Endothelial cell of umbilical vein (primary cell): ENCODE measurements around the gene PITPNB. TPM values are rescaled to one million over a fixed set of nuclear protein-coding genes. Genes with fewer than 3 reads are reported as not detected.
A peak's percentile ranks its signal among the peaks of the same experiment; 100 is the strongest.

Experiments
- BruUV-seq: library from RNA; stranded (reverse); fragments of 400-500 nt; replicated peaks from 2 replicates; lab custom pipeline; 2021; lab: Mats Ljungman, UMichigan
- CTCF ChIA-PET: fragments of 300-600, 350-600 bp; sonication (Branson Sonifier 250); formaldehyde crosslinking; loops from one replicate; lab custom pipeline; 2021; ENCODE audit warnings: antibody characterized with exemption, inconsistent platforms; lab: Charles Lee
- POLR2A ChIA-PET: fragments of 300-600, 350-600 bp; sonication (Branson Sonifier 250); formaldehyde crosslinking; loops from one replicate; lab custom pipeline; 2021; ENCODE audit warnings: antibody characterized with exemption, inconsistent platforms; lab: Charles Lee
- DNase-seq: peaks from one replicate; pipeline ENCODE4 v3.0.0-alpha.2; 2011; ENCODE audit warnings: low read depth, low spot score
- FAIRE-seq: peaks from 2 replicates; lab custom pipeline; 2011; peaks lifted over from hg19 to GRCh38; lab: Jason Lieb, UNC
- H2AFZ ChIP-seq: 2 replicates; pipeline ENCODE4 v1.6.0; 2012; ENCODE audit warnings: low read depth, low read length, control low read depth, inconsistent platforms
- H3K27ac ChIP-seq: 2 replicates; pipeline ENCODE4 v1.5.1; 2011; ENCODE audit warnings: low read depth, mild to moderate bottlenecking, control low read depth, low read length, moderate library complexity; ENCODE audit not compliant: insufficient read depth
- H3K27me3 ChIP-seq, 2 experiments: 2 replicates each; pipeline versions ENCODE4 v1.6.0 to v1.6.1; 2011; ENCODE audit warnings: low read length in 2 of 2, mixed read lengths in 1 of 2; ENCODE audit not compliant: control insufficient read depth in 2 of 2, insufficient read depth in 2 of 2
- H3K36me3 ChIP-seq, 2 experiments: 2 replicates in 1 of 2; 3 replicates in 1 of 2; pipeline ENCODE4 v1.5.1; 2011; ENCODE audit warnings: low read length in 2 of 2, mild to moderate bottlenecking in 1 of 2, moderate library complexity in 1 of 2; ENCODE audit not compliant: control insufficient read depth in 2 of 2, insufficient read depth in 2 of 2; ENCODE audit errors: extremely low read depth in 1 of 2
- H3K4me1 ChIP-seq: 3 replicates; pipeline ENCODE4 v1.5.1; 2011; ENCODE audit warnings: mild to moderate bottlenecking, low read length; ENCODE audit not compliant: control insufficient read depth, insufficient read depth; ENCODE audit errors: extremely low read depth
- H3K4me2 ChIP-seq: 2 replicates; pipeline ENCODE4 v1.6.1; 2011; ENCODE audit warnings: low read length, control low read depth, mixed read lengths; ENCODE audit not compliant: insufficient read depth
- H3K4me3 ChIP-seq, 3 experiments: fragments of 200-600 bp in 1 of 3; sonication (generic), shearing (Covaris generic) in 1 of 3; replicated peaks in 1 of 3; 2 replicates each; pipeline ENCODE4 v1.5.1; 2011 to 2016; ENCODE audit warnings: control low read depth in 3 of 3, low read length in 3 of 3, mild to moderate bottlenecking in 2 of 3, inconsistent platforms in 1 of 3, low read depth in 1 of 3, moderate library complexity in 1 of 3; ENCODE audit not compliant: insufficient read depth in 1 of 3
- H3K79me2 ChIP-seq: 2 replicates; pipeline ENCODE4 v1.6.0; 2012; ENCODE audit warnings: low read length, inconsistent platforms; ENCODE audit not compliant: control insufficient read depth, insufficient read depth
- H3K9ac ChIP-seq: replicated peaks from 2 replicates; pipeline ENCODE3; 2011; ENCODE audit warnings: low read length, control low read depth; ENCODE audit not compliant: insufficient read depth; ENCODE audit errors: extremely low read depth
- H3K9me1 ChIP-seq: replicated peaks from 3 replicates; pipeline ENCODE4 v1.6.0; 2011; ENCODE audit warnings: mild to moderate bottlenecking, low read length; ENCODE audit not compliant: control insufficient read depth, insufficient read depth; ENCODE audit errors: extremely low read depth
- H3K9me3 ChIP-seq: replicated peaks from 2 replicates; pipeline ENCODE4 v1.5.1; 2012; ENCODE audit warnings: low read length, inconsistent platforms; ENCODE audit not compliant: control insufficient read depth, insufficient read depth
- H4K20me1 ChIP-seq: replicated peaks from 2 replicates; pipeline ENCODE3; 2011; ENCODE audit warnings: mild to moderate bottlenecking, low read length; ENCODE audit not compliant: control insufficient read depth, insufficient read depth; ENCODE audit errors: extremely low read depth
- FOS ChIP-seq: IDR thresholded peaks from 2 replicates; pipeline ENCODE4 v1.6.1; 2011; ENCODE audit warnings: mild to moderate bottlenecking, low read length, moderate library complexity, borderline replicate concordance; ENCODE audit not compliant: insufficient read depth
- GATA2 ChIP-seq: IDR thresholded peaks from 2 replicates; pipeline ENCODE4 v1.7.0; 2011; ENCODE audit warnings: low read depth, mild to moderate bottlenecking, moderate library complexity, mixed read lengths, low read length; ENCODE audit not compliant: insufficient read length, insufficient read depth
- JUN ChIP-seq: IDR thresholded peaks from 2 replicates; pipeline ENCODE4 v1.6.1; 2011; ENCODE audit warnings: borderline replicate concordance, low read depth; ENCODE audit not compliant: insufficient read length, insufficient read depth
- MYC ChIP-seq: IDR thresholded peaks from one replicate; pipeline ENCODE4 v1.6.1; 2011; ENCODE audit warnings: mild to moderate bottlenecking, low read depth, low read length
- POLR2A ChIP-seq: IDR thresholded peaks from 2 replicates; pipeline ENCODE4 v1.6.1; 2012; ENCODE audit warnings: low read depth, mild to moderate bottlenecking, control low read depth, low read length
- POLR2AphosphoS5 ChIP-seq: IDR thresholded peaks from 2 replicates; pipeline ENCODE4 v1.6.1; 2012; ENCODE audit warnings: low read depth, mild to moderate bottlenecking, control low read depth, low read length, moderate library complexity; ENCODE audit not compliant: insufficient read depth
- dilution Hi-C: fragments of 300-500 bp; cut with MboI; formaldehyde crosslinking; loops from one replicate; pipeline ENCODE4 v1.15.0; 2019; ENCODE audit warnings: low sequenced_read_pairs; ENCODE audit not compliant: extremely low pct_ligation_motif_present
- intact Hi-C: fragments of 100-400 bp; cut with micrococcal nuclease; formaldehyde crosslinking; loops from one replicate; pipeline ENCODE4 v1.10.0; 2022
- polyA plus RNA-seq, 4 experiments: library from polyadenylated mRNA; depleted of rRNA in 3 of 4; stranded (reverse) in 3 of 4; unstranded in 1 of 4; fragments of >200 nt; gene quantifications; 2 replicates each; pipeline versions ENCODE4 v1.2.1 to v1.2.3, GENCODE V29; 2011 to 2012; ENCODE audit warnings: missing spikeins in 1 of 4
- total RNA-seq: library from RNA; stranded (reverse); gene quantifications from 2 replicates; pipeline ENCODE4 v1.2.3, GENCODE V29; 2021

The PITPNB gene
- total and polyA plus RNA-seq, 2 donors (not counting 3 experiments of a cell fraction or from before 2014, with no cell fraction given) = 29.7 to 108 TPM

GRCh38 chr22:27810609-27811151, 108.4 kb downstream of the PITPNB start:
- ChIA-PET CTCF (interaction anchor here (1.0 kb wide), 1 partner anchor 8 kb away, joined by 3 read pairs; no protein-coding TSS in a partner anchor), POLR2A (no interaction called here)

GRCh38 chr22:27809700-27810608, 109.1 kb downstream of the PITPNB start:
- FAIRE-seq (peak; percentile 57), DNase-seq (peak; percentile 58)
- dilution Hi-C loops = no loop called here
- no peak overlapping the region for H2AFZ ChIP-seq
- H3K27ac ChIP-seq = no peak overlapping the region
- no peaks in the 10 kb centered on the region for H3K79me2 ChIP-seq
- H3K36me3 ChIP-seq = no peaks in the 10 kb centered on the region
- intact Hi-C loops = loop anchor here (10.0 kb wide), 2 partner anchors 205 to 295 kb away; no protein-coding TSS in a partner anchor
- ChIA-PET POLR2A (interaction anchor here (0.8 kb wide), 1 partner anchor 389 kb away, joined by 3 read pairs; no protein-coding TSS in a partner anchor), CTCF (interaction anchor here (1.0 kb wide), 1 partner anchor 9 kb away, joined by 3 read pairs; no protein-coding TSS in a partner anchor)
- no TSS peak for BruUV-seq
- no peaks in the 10 kb centered on the region for H3K9me1 ChIP-seq
- no peaks in the 10 kb centered on the region for H3K9me3 ChIP-seq
- no peak overlapping the region for H3K9ac ChIP-seq
- no peak overlapping the region for H3K4me3 ChIP-seq
- no peaks in the 10 kb centered on the region for H4K20me1 ChIP-seq
- TF ChIP-seq FOS = no peak
- TF ChIP-seq JUN = no peak
- TF ChIP-seq MYC = no peak
- no peak for TF ChIP-seq POLR2AphosphoS5
- TF ChIP-seq POLR2A = no peak
- TF ChIP-seq GATA2 = peak; percentile 20
- H3K4me1 ChIP-seq = peaks cover 8% of the 10 kb centered on the region
- H3K4me2 ChIP-seq = no peak overlapping the region
- H3K27me3 ChIP-seq = peaks cover 0 to 3% of the 10 kb centered on the region in 2 experiments

More at GRCh38 chr22:27810609-27811151, 108.4 kb downstream of the PITPNB start:
- H3K9me1 ChIP-seq = no peaks in the 10 kb centered on the region
- no peaks in the 10 kb centered on the region for H3K9me3 ChIP-seq
- no peak for TF ChIP-seq MYC
- no peak for TF ChIP-seq JUN
- intact Hi-C loops = no loop called here
- FAIRE-seq (no peak), DNase-seq (no peak)
- no peak overlapping the region for H3K4me2 ChIP-seq
- no peak overlapping the region for H3K4me3 ChIP-seq
- no peak overlapping the region for H3K9ac ChIP-seq
- no TSS peak for BruUV-seq
- dilution Hi-C loops = no loop called here
- no peaks in the 10 kb centered on the region for H3K36me3 ChIP-seq
- no peaks in the 10 kb centered on the region for H3K79me2 ChIP-seq
- no peaks in the 10 kb centered on the region for H4K20me1 ChIP-seq
- H3K27me3 ChIP-seq = peaks cover 0 to 5% of the 10 kb centered on the region in 2 experiments
- no peak overlapping the region for H3K27ac ChIP-seq
- H2AFZ ChIP-seq = no peak overlapping the region
- H3K4me1 ChIP-seq = peaks cover 8% of the 10 kb centered on the region
